HG02588 (cell line): ENCODE data around the gene CXCL16.

Experiments
- ATAC-seq: cut with Tn5 transposase; IDR thresholded peaks from one replicate; pipeline ENCODE4 v1.9.1; 2021; ENCODE audit warnings: mild to moderate bottlenecking, moderate library complexity; ENCODE audit not compliant: unreplicated experiment

CXCL16 gene, protein sequence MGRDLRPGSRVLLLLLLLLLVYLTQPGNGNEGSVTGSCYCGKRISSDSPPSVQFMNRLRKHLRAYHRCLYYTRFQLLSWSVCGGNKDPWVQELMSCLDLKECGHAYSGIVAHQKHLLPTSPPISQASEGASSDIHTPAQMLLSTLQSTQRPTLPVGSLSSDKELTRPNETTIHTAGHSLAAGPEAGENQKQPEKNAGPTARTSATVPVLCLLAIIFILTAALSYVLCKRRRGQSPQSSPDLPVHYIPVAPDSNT

DNA sequence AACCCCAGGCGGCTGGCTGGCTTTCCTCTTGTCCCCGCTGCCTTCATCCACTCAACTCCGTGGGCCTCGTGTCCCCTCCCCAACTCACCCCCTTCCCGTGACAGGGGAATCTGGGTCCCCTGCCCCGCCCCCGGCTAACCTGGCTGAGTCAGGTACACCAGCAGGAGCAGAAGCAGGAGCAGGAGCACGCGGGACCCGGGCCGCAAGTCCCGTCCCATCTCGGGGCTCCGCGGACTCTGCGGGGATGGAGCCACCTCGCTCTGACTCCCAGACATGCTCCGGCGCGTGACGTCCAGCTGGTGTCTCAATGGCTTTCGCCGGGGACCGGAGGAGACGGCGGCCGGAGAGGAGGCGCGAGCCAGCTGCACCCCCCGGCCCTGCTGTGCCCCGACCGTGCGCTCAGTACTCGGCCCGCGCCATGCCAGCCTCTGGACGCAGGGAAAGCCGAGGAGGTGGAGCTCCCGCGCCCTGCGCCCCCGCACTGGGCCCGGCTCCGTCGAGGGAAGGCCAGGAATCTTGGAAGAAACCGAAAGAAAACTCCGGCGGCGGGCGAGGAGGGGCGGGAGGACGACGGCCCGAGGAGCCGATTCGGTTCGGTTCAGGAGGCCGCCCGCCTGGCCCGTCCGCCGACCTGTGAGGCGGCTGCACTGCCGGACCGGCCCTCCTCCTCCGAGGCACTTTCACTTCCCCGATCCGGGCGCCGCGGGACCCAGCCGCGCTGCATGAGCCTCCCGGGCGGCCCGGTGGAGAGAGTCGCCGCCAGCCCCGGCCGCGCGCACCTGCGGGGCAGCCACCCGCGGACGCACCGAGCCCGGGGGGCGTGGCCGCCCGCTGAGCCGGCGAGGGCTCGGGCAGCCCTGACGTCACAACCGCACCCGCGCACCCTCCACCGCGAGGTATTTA, at the start of gene CXCL16, which contains the start of gene ZMYND15:
Gene CXCL16, minus strand, starts transcription at position 807 of the 903 bp plus-strand sequence. Its CDS starts 589 bp downstream, at position 218.
Gene ZMYND15, plus strand, starts transcription at position 712 of the 903 bp plus-strand sequence. CDS start 716 bp downstream, outside the sequence.
- no peak for ATAC-seq

DNA sequence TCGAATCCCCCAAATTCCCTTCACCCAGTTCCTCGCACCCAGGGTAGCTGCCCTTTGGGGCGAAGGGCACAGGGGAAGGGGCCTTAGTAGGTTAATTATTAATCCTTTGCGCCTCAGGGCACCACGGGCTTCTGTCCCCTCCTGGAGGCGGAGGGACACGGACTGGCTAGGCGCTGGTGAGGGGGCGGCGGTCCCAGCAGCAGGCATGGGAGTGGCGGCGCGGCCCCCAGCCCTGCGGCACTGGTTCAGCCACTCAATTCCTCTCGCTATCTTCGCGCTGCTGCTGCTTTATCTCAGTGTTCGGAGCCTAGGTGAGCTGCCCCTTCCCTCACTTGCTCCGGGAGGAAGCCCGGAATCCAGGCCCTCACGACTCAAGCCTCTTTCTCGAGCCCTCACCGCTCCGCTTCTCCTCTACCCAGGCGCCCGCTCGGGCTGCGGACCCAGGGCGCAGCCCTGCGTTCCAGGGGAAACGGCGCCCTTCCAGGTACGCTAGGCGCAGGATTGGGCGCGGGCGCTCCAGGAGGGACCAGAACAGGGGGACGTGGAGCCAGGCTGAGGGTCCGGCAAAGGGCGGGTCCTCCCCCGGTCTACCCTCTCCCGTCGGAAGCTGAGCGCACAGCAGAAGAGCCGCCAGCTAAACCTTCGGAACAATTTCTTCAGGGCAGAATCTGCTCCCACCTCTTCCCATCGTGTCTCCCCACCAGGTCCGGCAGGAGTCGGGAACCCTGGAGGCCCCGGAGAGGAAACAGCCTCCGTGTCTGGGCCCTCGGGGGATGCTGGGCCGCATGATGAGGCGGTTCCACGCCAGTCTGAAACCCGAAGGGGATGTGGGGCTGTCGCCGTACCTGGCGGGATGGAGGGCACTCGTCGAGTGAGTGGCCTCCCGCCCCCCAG, 49.3 kb upstream of the CXCL16 start, which contains the start of gene GLTPD2:
Gene GLTPD2, plus strand, starts transcription at position 158 of the 894 bp plus-strand sequence. Its CDS starts 48 bp downstream, at position 206.
- no peak for ATAC-seq

DNA sequence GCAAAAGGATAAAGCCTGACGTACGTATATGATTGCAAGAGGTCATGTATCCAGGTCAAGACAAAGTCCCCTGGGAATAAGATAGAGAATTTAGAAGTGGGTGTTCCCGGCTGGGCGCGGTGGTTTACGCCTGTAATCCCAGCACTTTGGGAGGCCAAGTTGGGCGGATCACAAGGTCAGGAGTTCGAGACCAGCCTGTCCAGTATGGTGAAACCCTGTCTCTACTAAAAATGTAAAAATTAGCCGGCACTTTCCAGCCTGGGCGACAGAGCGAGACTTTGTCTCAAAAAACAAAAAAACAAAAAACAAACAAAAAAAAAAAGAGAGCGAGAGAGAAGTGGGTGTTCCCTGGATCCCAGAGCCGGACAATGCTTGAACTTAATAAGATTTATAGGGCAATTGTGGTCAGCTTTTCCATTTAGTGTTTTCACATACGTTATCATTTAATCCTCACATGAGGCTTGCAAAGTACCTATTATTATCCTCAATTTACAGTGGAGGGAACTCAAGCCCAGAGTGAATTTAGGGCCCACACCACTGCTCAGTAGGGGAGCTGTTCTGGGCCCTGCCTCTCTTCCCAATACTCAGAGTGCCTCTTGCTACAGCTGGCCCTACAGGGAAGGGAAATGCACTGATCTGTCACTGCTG, 48.6 kb upstream of the CXCL16 start:
- ATAC-seq = no peak

DNA sequence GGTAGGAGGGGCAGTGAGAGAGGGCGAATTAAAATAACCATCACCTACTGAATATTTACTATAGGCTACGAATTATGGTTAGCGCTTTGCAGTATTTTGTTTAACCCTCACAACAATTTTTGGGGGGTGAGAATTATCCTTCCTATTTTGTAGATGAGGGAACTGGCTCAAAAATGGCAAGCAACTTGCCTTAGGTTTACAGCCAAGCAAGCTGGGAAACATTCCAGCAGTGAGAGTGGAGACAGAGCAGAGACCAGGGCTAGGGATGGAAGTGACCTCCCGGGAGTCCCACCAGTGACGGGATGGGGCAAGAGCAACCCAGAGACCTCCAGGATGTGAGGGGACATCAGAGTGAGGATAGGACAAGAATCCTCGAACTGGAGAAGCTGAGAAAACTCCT, 46.8 kb upstream of the CXCL16 start:
- no peak for ATAC-seq

DNA sequence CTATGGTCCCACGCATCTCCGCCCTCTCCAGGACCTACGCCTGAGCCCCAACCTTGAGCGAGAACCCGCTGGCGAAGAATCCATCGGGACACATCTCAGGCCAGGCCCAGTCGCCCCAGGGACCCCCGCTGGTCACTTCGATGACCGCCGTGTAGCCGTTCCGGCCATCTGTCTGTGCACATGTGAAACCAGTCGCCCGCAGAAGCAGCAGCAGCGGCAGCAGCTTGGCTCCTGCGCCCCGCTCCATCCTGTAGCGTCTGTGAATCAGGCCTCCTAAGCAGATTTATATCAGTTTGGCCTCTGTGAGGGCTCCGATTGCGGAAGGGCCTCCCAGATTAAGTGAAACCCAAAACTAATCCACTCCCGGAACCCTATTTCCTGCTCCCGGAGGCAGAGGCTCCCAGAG, 46.4 kb upstream of the CXCL16 start, which contains the start of gene VMO1:
Gene VMO1, minus strand, starts transcription at position 259 of the 406 bp plus-strand sequence. Its CDS starts 12 bp downstream, at position 247.
- ATAC-seq = no peak

DNA sequence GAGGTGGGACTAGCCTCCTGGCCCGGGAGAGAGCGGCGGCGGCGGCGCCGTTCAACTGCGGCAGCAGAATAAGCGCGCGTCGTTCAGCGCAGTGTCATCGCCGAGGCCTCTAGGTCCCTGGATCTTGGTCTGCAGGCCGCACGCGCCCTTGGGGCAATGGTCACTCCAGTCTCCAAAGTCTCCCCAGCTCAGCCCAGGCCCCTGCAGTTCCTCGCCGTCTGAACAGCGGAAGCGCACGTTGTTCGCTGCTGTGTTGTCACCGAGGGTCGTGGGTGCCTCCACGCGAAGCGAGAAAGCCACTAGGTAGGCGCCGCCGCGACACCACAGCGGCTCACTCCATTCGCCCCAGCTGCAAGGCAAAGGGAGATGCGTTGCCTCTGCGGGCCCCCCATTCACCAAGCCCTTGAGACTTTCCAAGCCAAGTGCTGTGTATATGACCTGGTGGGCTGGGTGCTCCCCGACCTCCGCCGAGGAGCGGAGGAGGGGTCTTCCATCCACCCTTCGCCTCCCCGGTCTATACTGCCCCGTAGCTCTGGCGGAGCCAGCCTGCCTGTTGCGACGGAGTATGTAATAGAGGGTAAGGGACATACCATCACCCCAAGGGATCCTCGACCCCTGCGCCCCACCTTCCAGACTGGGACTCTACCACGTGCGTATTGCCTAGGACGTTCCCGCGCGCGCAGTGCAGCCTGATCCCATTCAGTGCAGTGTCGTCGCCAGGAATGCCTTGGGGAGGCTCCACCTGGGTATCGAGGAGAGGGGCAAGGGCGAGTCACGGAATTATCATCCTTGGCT, 45.8 kb upstream of the CXCL16 start:
- no peak for ATAC-seq

DNA sequence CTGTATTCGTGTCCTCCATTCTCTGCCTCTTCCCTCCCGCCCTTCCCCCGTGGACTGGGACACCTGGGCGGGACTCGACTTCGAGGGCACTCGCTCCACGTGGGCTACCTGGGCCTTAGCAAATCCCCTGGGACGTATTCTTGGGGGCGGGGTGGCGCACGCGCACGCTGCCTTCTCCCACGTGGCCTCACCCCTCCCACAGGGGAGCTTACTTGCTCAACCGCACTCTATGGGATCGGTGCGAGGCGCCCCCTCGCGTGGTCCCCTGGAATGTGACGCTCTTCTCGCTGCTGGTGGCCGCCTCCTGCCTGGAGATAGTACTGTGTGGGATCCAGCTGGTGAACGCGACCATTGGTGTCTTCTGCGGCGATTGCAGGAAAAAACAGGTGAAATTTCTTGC, 42.9 kb upstream of the CXCL16 start:
- no peak for ATAC-seq

DNA sequence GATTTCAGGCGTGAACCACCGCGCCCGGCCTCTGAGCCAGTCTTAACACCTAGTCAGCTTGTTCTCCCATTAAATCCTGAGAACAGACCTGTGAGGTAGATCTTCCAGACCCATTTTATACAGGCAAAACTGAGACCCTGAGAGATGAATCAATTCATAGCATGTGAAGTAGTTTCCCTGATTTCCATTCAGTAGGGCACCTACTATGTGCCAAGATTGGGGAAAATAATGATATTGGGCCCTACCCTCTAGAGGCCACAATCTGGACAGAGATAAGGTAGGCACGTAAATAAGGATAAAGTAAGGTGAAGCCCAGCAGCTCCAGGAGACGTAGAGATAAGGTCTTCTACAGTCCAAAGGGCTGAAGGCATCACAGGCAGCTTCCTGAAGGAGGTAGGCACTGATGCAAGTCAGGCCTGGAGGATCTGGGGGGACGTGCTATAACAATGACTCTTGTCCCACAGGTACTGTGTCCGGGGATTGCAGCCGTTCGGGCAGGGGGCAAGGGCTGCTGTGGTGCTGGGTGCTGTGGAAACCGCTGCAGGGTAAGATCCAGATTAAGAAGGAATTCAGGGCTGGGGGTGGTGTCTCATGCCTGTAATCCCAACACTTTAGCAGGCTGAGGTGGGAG, 40.7 kb upstream of the CXCL16 start:
- ATAC-seq = no peak

DNA sequence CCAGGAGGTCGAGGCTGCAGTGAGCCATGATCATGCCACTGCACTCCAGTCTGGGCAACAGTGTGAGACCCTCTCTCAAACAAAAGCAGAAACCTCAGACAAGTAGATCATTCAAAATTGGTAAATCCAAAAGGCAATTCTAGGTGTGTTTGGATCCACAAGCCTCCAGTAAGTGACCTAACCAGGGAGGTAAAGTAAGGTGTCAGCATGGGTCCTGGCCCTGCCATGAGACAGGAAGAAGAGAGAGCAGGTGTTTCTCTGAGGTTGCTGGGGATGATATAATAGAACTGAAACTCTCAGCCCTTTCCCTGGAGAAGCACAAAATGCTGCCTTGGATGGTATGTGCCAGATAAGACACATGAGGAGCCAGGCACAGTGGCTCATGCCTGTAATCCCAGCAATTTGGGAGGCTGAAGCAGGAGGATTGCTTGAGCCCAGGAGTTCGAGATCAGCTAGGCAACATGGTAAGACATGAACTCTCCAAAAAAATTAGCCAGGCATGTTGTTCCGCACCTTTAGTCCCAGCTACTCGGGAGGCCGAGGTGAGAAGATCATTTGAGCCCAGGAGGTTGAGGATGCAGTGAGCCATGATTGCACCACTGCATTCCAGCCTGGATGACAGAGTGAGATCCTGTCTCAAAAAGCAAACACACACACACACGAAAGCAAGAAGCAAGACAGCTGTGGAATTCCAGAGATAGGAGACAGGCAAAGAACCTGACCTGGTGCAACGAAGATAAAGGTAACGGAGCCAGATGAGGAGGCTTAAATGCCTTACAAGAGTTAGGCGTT, 38.4 kb upstream of the CXCL16 start:
- ATAC-seq = no peak

DNA sequence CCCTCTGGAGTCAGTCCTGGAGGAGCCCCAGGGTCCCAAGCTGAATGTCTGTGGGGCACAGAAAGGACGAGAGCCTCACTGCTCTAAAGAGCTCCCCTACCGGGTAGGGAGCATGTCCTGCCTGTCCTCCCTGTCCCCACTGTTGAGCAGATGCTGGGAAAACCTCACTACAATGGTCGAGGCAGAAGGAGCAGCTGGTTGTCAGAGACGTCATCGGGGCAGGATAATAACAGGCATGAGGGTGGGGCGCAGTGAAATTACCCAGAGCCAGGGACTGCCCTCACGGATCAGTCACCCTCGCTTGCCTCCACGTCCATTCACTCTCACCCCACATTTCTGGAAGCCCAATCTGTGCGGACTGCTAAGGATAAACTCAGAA, 32.5 kb upstream of the CXCL16 start:
- no peak for ATAC-seq

DNA sequence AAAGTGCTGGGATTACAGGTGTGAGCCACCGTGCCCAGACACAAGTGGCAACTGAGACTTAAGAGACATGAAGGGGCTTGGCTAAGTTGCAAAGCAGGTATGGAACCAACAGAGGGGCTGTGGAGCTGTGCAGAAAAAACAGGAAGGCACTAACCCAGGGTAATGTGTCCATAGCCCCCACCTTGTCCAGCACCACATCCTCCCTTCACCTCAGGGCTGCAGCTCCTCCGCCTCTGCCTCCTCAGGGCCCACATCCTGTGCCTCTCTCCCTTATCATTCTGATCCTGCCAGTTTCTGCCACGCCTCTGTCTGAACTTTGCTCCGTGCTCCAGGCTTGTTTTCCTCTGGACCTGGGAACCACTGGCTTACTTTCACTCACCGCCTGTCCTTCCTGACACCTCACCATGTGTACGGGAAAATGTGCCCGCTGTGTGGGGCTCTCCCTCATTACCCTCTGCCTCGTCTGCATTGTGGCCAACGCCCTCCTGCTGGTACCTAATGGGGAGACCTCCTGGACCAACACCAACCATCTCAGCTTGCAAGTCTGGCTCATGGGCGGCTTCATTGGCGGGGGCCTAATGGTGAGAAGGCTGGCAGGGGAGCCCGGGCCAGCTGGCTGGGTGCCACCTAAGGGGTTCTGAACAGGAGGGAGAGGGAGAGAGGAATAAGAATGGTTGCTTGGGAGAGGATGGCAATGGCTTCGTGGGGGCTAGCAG, 31.9 kb upstream of the CXCL16 start, which contains the start of gene TM4SF5:
Gene TM4SF5, plus strand, starts transcription at position 368 of the 716 bp plus-strand sequence. Its CDS starts 37 bp downstream, at position 405.
- no peak for ATAC-seq

DNA sequence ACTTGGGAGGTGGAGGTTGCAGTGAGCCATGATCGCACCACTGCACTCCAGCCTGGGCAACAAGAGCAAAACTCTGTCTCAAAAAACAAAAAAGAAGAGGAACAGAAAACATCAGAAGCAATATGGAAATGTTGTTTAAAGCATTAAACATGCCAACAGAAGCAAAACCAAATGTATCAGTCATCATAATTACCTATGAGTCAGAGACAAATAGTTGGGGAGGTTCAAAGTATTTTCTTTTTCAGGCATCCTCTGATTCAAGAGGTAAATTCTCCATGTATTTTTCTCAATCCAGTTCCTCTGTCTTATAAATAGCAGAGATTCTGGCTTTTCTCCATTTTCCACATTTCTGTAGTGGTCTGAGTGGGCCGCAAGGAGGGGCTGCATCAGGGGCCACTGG, 29.9 kb upstream of the CXCL16 start:
- ATAC-seq = no peak

DNA sequence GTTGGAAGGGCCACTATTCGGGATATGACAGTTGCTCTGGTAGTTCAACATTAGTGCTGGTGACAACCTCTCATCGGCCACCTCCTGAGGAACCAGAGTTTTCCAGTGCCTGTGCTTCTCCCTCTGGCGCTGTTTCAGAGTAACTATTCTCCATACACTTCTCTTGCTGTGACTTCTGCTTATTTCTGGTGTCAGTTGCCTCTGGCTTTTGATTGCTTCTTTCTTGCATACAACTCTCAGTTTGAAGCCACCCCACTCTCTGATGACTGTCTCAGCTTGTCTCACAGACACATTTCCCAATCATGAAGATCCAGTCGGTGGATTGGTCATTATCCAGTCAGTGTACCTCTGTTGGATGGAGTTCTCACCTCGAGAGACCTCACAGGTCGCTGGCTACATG, 28.6 kb upstream of the CXCL16 start:
- no peak for ATAC-seq

DNA sequence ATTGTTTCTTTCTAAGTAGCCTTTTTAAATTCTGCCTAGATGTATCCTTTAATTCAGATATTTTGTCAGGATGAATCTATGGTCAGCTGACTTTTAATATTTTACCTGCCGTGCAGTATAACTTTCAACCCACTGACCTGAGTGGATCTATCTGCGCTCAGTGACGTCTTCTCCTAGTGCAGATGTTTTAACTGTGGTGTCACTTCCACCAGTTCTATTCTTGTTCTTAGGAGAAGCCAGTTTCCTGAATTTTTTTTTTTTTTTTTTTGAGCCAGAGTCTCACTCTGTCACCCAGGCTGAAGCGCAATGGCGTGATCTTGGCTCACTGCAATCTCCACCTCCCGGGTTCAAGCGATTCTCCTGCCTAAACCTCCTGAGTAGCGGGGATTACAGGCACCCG, 27.0 kb upstream of the CXCL16 start:
- ATAC-seq = no peak

DNA sequence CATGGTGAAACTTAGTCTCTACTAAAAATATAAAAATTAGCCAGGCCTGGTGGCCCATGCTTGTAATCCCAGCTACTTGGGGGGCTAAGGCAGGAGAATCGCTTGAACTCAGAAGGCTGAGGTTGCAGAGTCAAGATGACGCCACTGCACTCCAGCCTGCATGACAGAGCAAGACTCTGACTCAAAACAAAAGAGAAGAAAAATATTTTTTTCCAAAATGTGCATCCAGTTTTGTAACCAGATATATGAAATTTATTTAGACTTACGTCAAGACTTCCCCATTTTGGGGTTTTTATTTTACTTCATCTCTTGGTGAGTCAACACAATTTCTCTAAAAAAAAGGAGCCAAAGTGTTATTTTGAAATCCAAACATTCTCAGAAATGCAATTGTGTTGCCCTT, 26.5 kb upstream of the CXCL16 start:
- no peak for ATAC-seq

DNA sequence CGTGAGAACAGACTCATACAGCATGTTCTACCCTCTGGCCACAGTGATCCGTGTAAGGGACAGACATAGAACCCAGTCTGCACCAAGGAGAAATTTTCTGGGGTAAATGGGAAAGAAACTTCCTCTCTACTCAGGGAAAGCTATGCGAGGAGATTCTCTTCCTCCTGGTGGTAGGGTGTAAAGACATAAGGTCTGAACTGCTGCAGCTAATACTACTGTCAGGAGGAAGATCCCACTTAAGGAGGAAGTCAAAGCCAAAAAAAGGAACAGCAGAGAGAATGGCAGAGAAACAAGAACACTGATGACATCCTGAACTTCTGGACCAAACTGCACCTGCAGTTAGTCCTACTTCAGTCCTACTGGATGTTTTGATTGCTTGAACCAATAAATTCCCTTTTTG, 24.9 kb upstream of the CXCL16 start:
- no peak for ATAC-seq

DNA sequence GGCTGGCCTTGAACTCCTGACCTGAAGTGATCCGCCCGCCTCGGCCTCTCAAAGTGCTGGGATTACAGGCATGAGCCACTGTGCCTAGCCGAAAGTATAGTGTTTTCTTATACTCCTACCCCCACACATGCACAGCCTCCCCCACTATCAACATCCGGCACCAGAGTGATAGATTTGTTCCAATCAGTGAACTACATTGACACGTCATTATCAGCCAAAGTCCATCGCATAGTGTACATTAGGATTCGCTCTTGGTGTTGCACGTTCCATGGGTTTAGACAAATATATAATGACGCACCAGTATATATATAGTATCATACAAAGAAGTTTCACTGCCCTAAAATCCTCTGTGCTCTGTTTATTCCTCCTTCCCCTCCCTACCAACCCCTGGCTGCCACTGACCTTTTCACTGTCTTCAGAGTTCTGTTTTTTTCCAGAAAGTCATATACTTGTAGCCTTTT, 20.1 kb upstream of the CXCL16 start:
- ATAC-seq = no peak
